ENCODE data around the gene THRB. TPM values are rescaled to one million over a fixed set of nuclear protein-coding genes. Genes with fewer than 3 reads are reported as not detected.

Gene THRB
- total RNA-seq, 1 experiment from 2014 or later, result 2.6 TPM

- DNase-seq (ENCODE audit: low read depth), result no peak
Observed at GRCh38 chr3:24229468-24230221, 265.0 kb downstream of the THRB start.

GRCh38 chr3:24227635-24228034 is 267.0 kb downstream of the THRB start:
- no peak for DNase-seq (ENCODE audit: low read depth)

GRCh38 chr3:24226397-24226796 is 268.3 kb downstream of the THRB start:
- no peak for DNase-seq (ENCODE audit: low read depth)

DNA sequence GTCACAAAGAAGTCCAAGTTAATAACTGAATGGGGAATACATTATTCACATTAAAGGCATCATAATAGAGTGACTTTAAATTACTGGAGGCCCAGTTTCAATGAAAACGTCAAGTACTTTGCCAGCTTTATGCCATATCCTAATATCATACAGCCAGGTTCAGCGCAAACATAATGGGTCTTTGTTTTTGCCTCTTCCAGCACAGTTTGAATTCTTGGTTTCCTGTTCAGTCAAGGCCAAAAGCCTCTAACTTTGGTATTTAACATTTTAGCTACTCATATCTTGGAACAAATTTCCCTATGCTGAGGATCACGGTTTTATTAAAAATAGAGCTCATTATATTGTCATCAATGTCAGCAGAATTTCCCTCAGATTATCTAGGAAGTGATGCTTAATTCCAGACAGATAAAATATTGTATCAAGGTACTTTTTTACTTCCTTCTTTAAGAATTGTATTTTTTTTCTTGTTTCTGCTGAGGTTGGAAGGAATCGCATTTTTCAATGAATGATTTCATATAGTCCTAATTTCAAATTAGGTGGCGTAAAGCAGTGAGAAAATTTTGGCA is 269.2 kb downstream of the THRB start:
- no peak for DNase-seq (ENCODE audit: low read depth)

- DNase-seq (ENCODE audit: low read depth), result no peak
Observed at GRCh38 chr3:24224666-24225384, 269.8 kb downstream of the THRB start.

GRCh38 chr3:24222165-24222805 is 272.4 kb downstream of the THRB start:
- peak; percentile 27 for DNase-seq (ENCODE audit: low read depth)

DNA sequence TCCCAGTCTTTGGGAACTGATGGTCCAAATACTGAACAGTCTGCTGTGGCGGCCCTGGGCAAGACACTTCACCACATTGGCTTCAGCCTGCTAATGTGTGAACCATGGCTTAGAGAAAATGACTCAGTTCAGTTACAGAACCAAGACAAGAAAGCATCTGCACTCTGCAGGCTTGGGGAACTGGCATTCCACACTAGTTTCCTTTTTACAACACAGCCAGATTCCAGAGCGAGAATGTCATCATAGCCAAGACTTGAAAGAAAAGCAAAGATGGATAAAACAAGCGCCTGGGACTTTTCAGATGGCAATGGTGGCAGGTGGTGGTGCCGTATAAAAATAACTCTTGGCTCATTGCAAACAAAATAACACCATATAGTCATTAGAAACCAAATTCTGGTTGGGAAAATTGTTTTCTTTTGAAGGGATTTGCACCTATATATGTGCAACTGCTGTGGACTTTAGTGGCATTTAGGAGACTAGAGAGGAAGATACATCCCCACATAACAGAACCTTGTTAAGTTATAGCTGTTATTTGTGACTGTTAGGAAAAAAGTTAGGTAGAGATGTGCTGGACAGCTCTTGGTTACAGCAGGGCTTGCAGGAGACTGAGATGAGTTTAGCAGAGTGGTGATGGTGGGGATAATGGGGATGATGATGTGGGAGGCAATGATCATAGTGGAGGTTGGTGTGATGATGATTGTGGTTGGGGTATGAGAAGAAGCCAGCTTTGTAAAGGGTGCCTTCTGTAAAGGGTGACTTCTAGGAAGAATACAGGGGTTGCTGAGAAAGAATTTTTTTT is 273.6 kb downstream of the THRB start:
- peak; percentile 94 for DNase-seq (ENCODE audit: low read depth)

DNA sequence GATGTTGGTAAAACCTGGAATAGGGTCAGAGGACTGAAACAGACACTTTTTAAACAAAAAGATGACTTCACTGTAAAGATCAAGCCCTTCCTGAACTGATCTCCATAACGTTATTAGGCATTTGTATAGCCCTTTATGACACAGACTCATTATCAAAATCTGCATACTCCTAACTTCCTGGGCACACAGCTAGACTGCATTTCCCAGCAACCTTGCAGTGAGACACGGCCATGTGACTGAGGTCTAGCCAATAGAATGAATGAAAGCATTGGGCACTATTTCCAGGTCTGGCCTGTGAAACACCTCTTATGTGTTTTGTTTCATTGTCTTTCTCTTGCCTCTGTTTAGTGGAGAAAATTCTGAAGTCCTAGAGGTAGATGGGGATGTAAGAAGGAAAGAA is 279.1 kb downstream of the THRB start:
- DNase-seq (ENCODE audit: low read depth), result no peak

GRCh38 chr3:24211381-24211780 is 283.3 kb downstream of the THRB start:
- DNase-seq (ENCODE audit: low read depth), result no peak

DNA sequence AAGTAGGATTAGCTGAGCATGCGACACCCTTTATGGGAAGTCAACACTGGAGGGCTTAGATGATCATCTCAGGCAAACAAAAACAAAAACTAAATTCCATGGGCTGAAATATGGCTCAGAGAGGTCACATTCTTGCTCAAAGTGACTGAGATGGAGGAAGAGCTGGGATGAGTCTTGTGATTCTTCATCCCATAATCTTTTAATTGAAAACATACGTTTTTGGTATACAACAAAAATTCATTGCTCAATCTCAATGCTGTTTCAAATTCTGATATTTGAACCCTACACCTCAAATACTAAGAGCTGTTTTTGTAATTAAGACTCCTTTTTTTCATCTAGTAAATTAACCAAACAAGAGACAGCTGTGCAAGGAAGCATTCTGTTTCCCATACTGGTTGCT is 292.6 kb downstream of the THRB start:
- no peak for DNase-seq (ENCODE audit: low read depth)

DNA sequence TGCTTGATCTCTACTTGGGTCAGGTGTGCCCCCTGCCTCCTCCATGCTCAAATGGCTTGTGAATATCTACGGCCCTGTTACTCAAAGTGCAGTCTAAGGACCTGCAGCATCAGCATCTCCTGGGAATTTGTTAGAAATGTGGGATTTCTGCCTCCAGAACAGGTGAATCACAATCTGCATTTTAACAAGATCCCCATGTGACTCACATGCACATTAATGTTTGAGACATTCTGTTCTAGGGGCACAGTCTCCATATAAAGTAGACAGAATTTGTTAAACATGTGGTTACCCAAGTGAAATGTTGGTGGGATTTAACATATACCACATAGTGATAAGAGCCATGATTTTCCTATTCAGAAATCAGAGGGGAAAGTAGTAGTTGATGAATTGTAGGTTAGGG is 293.3 kb downstream of the THRB start:
- DNase-seq (ENCODE audit: low read depth), result peak; percentile 49

DNA sequence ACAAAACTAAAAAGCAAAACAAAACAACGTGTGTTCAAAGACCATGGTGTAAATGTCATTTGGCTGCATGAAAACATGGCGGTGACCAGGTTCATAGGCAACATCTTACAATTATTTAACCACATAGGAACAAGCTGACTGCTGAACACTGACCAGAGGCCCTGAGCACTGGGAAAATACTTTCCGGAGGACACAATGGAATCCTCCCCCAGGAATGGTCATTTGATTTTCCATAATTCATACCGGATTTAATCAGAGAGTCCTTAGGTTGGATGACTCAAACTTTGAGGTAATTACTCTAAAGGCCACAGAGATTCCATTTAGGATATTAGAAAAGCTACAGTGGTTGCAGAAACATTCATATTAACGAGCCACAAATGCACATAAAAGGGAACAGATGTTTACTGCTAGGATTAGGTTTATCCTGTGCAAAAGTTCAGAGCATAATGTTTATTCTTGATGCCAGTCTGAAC is 294.8 kb downstream of the THRB start:
- DNase-seq (ENCODE audit: low read depth), result peak; percentile 38

- DNase-seq (ENCODE audit: low read depth), result no peak
Observed at GRCh38 chr3:24199300-24199699, 295.4 kb downstream of the THRB start.

DNA sequence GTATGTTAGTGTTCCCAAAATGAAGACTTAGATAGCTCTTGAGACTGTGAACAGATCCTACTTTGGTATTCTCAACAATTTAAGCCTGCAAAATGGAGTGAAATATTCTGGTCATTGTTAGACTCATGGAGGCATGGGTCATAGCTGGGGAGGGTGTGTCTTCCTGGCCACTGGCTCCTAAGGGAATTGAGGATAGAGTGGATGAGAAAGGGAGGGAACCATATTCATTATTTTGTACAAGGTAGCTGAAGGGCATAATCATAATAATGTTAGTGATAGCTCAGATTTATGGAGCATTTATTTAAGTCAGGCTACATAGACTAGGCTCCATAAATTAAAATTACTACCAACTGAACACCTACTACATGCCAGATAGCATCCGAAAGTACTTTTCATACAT is 295.9 kb downstream of the THRB start:
- DNase-seq (ENCODE audit: low read depth), result no peak

DNA sequence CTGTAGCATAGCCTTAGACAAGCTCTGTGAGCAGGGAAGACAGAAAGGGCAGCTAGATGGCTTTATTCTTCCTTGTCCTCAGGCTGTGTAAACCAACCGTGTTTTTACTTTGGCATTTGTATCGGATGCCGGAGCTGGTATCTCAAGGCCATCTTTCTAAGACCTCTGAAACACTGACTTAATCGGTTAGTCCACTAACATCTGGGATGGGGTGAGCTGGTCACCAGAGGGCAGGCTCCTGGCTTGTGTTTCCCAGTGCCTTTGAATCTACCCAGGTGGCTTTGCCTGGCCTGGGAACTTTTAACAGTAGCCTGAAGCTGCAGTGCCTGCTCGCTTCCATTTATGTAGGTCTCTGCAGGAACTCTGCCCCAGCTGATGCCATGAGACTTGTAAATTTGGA is 296.8 kb downstream of the THRB start:
- DNase-seq (ENCODE audit: low read depth), result no peak

- peak; percentile 10 for DNase-seq (ENCODE audit: low read depth)
Observed at GRCh38 chr3:24196526-24196925, 298.1 kb downstream of the THRB start.

DNA sequence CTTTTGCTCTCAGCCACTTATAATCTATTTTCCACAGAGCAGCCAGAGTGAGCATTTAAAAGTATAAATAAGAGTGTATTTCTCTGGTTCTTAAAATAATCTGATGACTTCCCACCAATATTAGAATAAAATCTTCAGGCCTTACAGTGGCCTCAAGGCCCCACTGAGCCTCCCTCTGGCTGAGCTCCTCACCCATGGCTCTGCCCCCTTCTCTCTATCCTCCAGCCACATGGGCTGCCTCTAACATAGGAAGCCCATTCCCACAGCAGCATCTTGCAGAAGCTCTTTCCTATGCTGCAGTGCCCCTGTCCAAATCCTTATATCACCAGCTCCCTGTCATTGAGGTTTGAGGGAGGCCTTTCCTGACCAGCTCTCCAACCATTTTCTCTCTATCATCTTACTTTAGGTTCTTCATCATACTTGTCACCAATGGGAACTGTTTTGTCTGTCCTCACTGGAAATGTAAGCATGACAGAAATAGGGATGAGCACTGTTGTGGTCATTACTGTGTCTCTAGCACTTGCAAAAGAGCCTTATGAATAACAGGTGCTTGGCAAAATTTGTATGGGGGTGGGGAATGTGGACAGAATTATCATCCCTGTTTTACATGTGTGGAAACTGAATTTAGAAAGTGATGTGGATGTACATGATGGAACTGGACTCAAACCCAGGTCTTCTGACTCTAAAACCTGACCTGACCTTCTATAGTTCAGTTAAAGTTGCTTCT is 299.0 kb downstream of the THRB start:
- DNase-seq (ENCODE audit: low read depth), result no peak

- no peak for DNase-seq (ENCODE audit: low read depth)
Observed at GRCh38 chr3:24192469-24193056, 302.1 kb downstream of the THRB start.

GRCh38 chr3:24191801-24192403 is 302.7 kb downstream of the THRB start:
- DNase-seq (ENCODE audit: low read depth), result no peak

- DNase-seq (ENCODE audit: low read depth), result no peak
Observed at GRCh38 chr3:24190256-24190655, 304.4 kb downstream of the THRB start.

Measured in LHCN-M2 (cell line).